Endothelial cell of umbilical vein (primary cell): ENCODE measurements around the gene MYH10. TPM values are rescaled to one million over a fixed set of nuclear protein-coding genes. Genes with fewer than 3 reads are reported as not detected.

Source experiments
- BruUV-seq: library from RNA; stranded (reverse); fragments of 400-500 nt; replicated peaks from 2 replicates; lab custom pipeline; 2021; lab: Mats Ljungman, UMichigan
- CTCF ChIA-PET: fragments of 300-600, 350-600 bp; sonication (Branson Sonifier 250); formaldehyde crosslinking; loops from one replicate; lab custom pipeline; 2021; ENCODE audit warnings: antibody characterized with exemption, inconsistent platforms; lab: Charles Lee
- POLR2A ChIA-PET: fragments of 300-600, 350-600 bp; sonication (Branson Sonifier 250); formaldehyde crosslinking; loops from one replicate; lab custom pipeline; 2021; ENCODE audit warnings: antibody characterized with exemption, inconsistent platforms; lab: Charles Lee
- DNase-seq: peaks from one replicate; pipeline ENCODE4 v3.0.0-alpha.2; 2011; ENCODE audit warnings: low read depth, low spot score
- FAIRE-seq: peaks from 2 replicates; lab custom pipeline; 2011; peaks lifted over from hg19 to GRCh38; lab: Jason Lieb, UNC
- H2AFZ ChIP-seq: 2 replicates; pipeline ENCODE4 v1.6.0; 2012; ENCODE audit warnings: low read depth, low read length, control low read depth, inconsistent platforms
- H3K27ac ChIP-seq: 2 replicates; pipeline ENCODE4 v1.5.1; 2011; ENCODE audit warnings: low read depth, mild to moderate bottlenecking, control low read depth, low read length, moderate library complexity; ENCODE audit not compliant: insufficient read depth
- H3K27me3 ChIP-seq, 2 experiments: 2 replicates each; pipeline versions ENCODE4 v1.6.0 to v1.6.1; 2011; ENCODE audit warnings: low read length in 2 of 2, mixed read lengths in 1 of 2; ENCODE audit not compliant: control insufficient read depth in 2 of 2, insufficient read depth in 2 of 2
- H3K36me3 ChIP-seq, 2 experiments: 2 replicates in 1 of 2; 3 replicates in 1 of 2; pipeline ENCODE4 v1.5.1; 2011; ENCODE audit warnings: low read length in 2 of 2, mild to moderate bottlenecking in 1 of 2, moderate library complexity in 1 of 2; ENCODE audit not compliant: control insufficient read depth in 2 of 2, insufficient read depth in 2 of 2; ENCODE audit errors: extremely low read depth in 1 of 2
- H3K4me1 ChIP-seq: 3 replicates; pipeline ENCODE4 v1.5.1; 2011; ENCODE audit warnings: mild to moderate bottlenecking, low read length; ENCODE audit not compliant: control insufficient read depth, insufficient read depth; ENCODE audit errors: extremely low read depth
- H3K4me2 ChIP-seq: 2 replicates; pipeline ENCODE4 v1.6.1; 2011; ENCODE audit warnings: low read length, control low read depth, mixed read lengths; ENCODE audit not compliant: insufficient read depth
- H3K4me3 ChIP-seq, 3 experiments: fragments of 200-600 bp in 1 of 3; sonication (generic), shearing (Covaris generic) in 1 of 3; replicated peaks in 1 of 3; 2 replicates each; pipeline ENCODE4 v1.5.1; 2011 to 2016; ENCODE audit warnings: control low read depth in 3 of 3, low read length in 3 of 3, mild to moderate bottlenecking in 2 of 3, inconsistent platforms in 1 of 3, low read depth in 1 of 3, moderate library complexity in 1 of 3; ENCODE audit not compliant: insufficient read depth in 1 of 3
- H3K79me2 ChIP-seq: 2 replicates; pipeline ENCODE4 v1.6.0; 2012; ENCODE audit warnings: low read length, inconsistent platforms; ENCODE audit not compliant: control insufficient read depth, insufficient read depth
- H3K9ac ChIP-seq: replicated peaks from 2 replicates; pipeline ENCODE3; 2011; ENCODE audit warnings: low read length, control low read depth; ENCODE audit not compliant: insufficient read depth; ENCODE audit errors: extremely low read depth
- H3K9me1 ChIP-seq: replicated peaks from 3 replicates; pipeline ENCODE4 v1.6.0; 2011; ENCODE audit warnings: mild to moderate bottlenecking, low read length; ENCODE audit not compliant: control insufficient read depth, insufficient read depth; ENCODE audit errors: extremely low read depth
- H3K9me3 ChIP-seq: replicated peaks from 2 replicates; pipeline ENCODE4 v1.5.1; 2012; ENCODE audit warnings: low read length, inconsistent platforms; ENCODE audit not compliant: control insufficient read depth, insufficient read depth
- H4K20me1 ChIP-seq: replicated peaks from 2 replicates; pipeline ENCODE3; 2011; ENCODE audit warnings: mild to moderate bottlenecking, low read length; ENCODE audit not compliant: control insufficient read depth, insufficient read depth; ENCODE audit errors: extremely low read depth
- EZH2 ChIP-seq: IDR thresholded peaks from 2 replicates; pipeline ENCODE4 v1.6.1; 2012; ENCODE audit warnings: borderline replicate concordance, low read depth, mild to moderate bottlenecking, moderate library complexity, low read length, inconsistent platforms; ENCODE audit not compliant: severe bottlenecking
- FOS ChIP-seq: IDR thresholded peaks from 2 replicates; pipeline ENCODE4 v1.6.1; 2011; ENCODE audit warnings: mild to moderate bottlenecking, low read length, moderate library complexity, borderline replicate concordance; ENCODE audit not compliant: insufficient read depth
- GATA2 ChIP-seq: IDR thresholded peaks from 2 replicates; pipeline ENCODE4 v1.7.0; 2011; ENCODE audit warnings: low read depth, mild to moderate bottlenecking, moderate library complexity, mixed read lengths, low read length; ENCODE audit not compliant: insufficient read length, insufficient read depth
- JUN ChIP-seq: IDR thresholded peaks from 2 replicates; pipeline ENCODE4 v1.6.1; 2011; ENCODE audit warnings: borderline replicate concordance, low read depth; ENCODE audit not compliant: insufficient read length, insufficient read depth
- MAX ChIP-seq: IDR thresholded peaks from 2 replicates; pipeline ENCODE4 v1.6.1; 2011; ENCODE audit not compliant: insufficient read depth, insufficient read length
- MYC ChIP-seq: IDR thresholded peaks from one replicate; pipeline ENCODE4 v1.6.1; 2011; ENCODE audit warnings: mild to moderate bottlenecking, low read depth, low read length
- POLR2A ChIP-seq: IDR thresholded peaks from 2 replicates; pipeline ENCODE4 v1.6.1; 2012; ENCODE audit warnings: low read depth, mild to moderate bottlenecking, control low read depth, low read length
- POLR2AphosphoS5 ChIP-seq: IDR thresholded peaks from 2 replicates; pipeline ENCODE4 v1.6.1; 2012; ENCODE audit warnings: low read depth, mild to moderate bottlenecking, control low read depth, low read length, moderate library complexity; ENCODE audit not compliant: insufficient read depth
- dilution Hi-C: fragments of 300-500 bp; cut with MboI; formaldehyde crosslinking; loops from one replicate; pipeline ENCODE4 v1.15.0; 2019; ENCODE audit warnings: low sequenced_read_pairs; ENCODE audit not compliant: extremely low pct_ligation_motif_present
- intact Hi-C: fragments of 100-400 bp; cut with micrococcal nuclease; formaldehyde crosslinking; loops from one replicate; pipeline ENCODE4 v1.10.0; 2022
- polyA plus RNA-seq, 4 experiments: library from polyadenylated mRNA; depleted of rRNA in 3 of 4; stranded (reverse) in 3 of 4; unstranded in 1 of 4; fragments of >200 nt; gene quantifications; 2 replicates each; pipeline versions ENCODE4 v1.2.1 to v1.2.3, GENCODE V29; 2011 to 2012; ENCODE audit warnings: missing spikeins in 1 of 4
- total RNA-seq: library from RNA; stranded (reverse); gene quantifications from 2 replicates; pipeline ENCODE4 v1.2.3, GENCODE V29; 2021
- TF ChIP-seq, protein P1 (sequence below), 2 donors: IDR thresholded peaks; 1 replicate in 1 of 2; 2 replicates in 1 of 2; pipeline ENCODE4 v1.5.1; 2011; ENCODE audit warnings: low read length in 2 of 2, mild to moderate bottlenecking in 2 of 2, moderate library complexity in 2 of 2, control low read depth in 1 of 2, inconsistent platforms in 1 of 2, low read depth in 1 of 2; ENCODE audit not compliant: insufficient read depth in 1 of 2; ENCODE audit errors: extremely low read depth in 1 of 2

MYH10 gene
- total and polyA plus RNA-seq, 2 donors (not counting 3 experiments of a cell fraction or from before 2014, with no cell fraction given): 73.4 to 232 TPM

- Histone ChIP-seq H3K9me1 (no peaks in the 10 kb centered on the region), H3K9me3 (no peaks in the 10 kb centered on the region), H3K79me2 (peaks cover 45% of the 10 kb centered on the region), H3K27me3 (no peaks in the 10 kb centered on the region), H3K27ac (peak within 1 kb of the TSS; percentile 86), H3K4me1 (peaks cover 12% of the 10 kb centered on the region), H2AFZ (peak within 1 kb of the TSS; percentile 84), H3K4me2 (peak within 1 kb of the TSS; percentile 93), H3K36me3 (peaks cover 2 to 3% of the 10 kb centered on the region in 2 experiments), H3K9ac (peak within 1 kb of the TSS; percentile 97), H3K4me3 (peak within 1 kb of the TSS; percentile 77 to 97 (median 93)), H4K20me1 (no peaks in the 10 kb centered on the region)
- dilution Hi-C loops: no loop called here
- TF ChIP-seq MYC (no peak), FOS (no peak), MAX (no peak), EZH2 (no peak), GATA2 (no peak), POLR2A (peak; percentile 95), JUN (no peak), POLR2AphosphoS5 (peak; percentile 93)
- TF ChIP-seq, protein P1, sequence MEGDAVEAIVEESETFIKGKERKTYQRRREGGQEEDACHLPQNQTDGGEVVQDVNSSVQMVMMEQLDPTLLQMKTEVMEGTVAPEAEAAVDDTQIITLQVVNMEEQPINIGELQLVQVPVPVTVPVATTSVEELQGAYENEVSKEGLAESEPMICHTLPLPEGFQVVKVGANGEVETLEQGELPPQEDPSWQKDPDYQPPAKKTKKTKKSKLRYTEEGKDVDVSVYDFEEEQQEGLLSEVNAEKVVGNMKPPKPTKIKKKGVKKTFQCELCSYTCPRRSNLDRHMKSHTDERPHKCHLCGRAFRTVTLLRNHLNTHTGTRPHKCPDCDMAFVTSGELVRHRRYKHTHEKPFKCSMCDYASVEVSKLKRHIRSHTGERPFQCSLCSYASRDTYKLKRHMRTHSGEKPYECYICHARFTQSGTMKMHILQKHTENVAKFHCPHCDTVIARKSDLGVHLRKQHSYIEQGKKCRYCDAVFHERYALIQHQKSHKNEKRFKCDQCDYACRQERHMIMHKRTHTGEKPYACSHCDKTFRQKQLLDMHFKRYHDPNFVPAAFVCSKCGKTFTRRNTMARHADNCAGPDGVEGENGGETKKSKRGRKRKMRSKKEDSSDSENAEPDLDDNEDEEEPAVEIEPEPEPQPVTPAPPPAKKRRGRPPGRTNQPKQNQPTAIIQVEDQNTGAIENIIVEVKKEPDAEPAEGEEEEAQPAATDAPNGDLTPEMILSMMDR (IDR thresholded peaks at IDR 0.05; ENCODE audit: extremely low read depth in 1 of 2, insufficient read depth in 1 of 2, low read depth in 1 of 2, low read length in 2 of 2): no peak
- intact Hi-C loops: loop anchor here (1.0 to 10.0 kb wide), 4 partner anchors 10 to 199 kb away; partner anchors contain the start of genes MYH10 and RPL26
- ChIA-PET POLR2A (interaction anchor here (0.7 to 1.0 kb wide), 7 partner anchors 10 to 225 kb away, joined by 3 to 10 read pairs (median 3); partner anchors contain the start of gene AURKB), CTCF (interaction anchor here (0.5 to 2.9 kb wide), 7 partner anchors 10 to 350 kb away, joined by 3 to 12 read pairs (median 5); no protein-coding TSS in a partner anchor)
- DNase-seq (peak; percentile 98), FAIRE-seq (peak; percentile 90)
- TSS peak; percentile 93 for BruUV-seq
These were observed 195.0 kb downstream of the MYH10 start, which contains the start of gene NDEL1 for GRCh38 chr17:8435245-8436168. NDEL1 (plus strand) TSS chr17:8435884; CDS start chr17:8444272, 8,388 bp downstream.
